GM21717 (cell line): ENCODE measurements around the gene CHN2.

ENCODE experiments used
- ATAC-seq: cut with Tn5 transposase; IDR thresholded peaks from one replicate; pipeline ENCODE4 v1.9.1; 2021; ENCODE audit warnings: mild to moderate bottlenecking, moderate library complexity; ENCODE audit not compliant: unreplicated experiment

Gene CHN2

DNA sequence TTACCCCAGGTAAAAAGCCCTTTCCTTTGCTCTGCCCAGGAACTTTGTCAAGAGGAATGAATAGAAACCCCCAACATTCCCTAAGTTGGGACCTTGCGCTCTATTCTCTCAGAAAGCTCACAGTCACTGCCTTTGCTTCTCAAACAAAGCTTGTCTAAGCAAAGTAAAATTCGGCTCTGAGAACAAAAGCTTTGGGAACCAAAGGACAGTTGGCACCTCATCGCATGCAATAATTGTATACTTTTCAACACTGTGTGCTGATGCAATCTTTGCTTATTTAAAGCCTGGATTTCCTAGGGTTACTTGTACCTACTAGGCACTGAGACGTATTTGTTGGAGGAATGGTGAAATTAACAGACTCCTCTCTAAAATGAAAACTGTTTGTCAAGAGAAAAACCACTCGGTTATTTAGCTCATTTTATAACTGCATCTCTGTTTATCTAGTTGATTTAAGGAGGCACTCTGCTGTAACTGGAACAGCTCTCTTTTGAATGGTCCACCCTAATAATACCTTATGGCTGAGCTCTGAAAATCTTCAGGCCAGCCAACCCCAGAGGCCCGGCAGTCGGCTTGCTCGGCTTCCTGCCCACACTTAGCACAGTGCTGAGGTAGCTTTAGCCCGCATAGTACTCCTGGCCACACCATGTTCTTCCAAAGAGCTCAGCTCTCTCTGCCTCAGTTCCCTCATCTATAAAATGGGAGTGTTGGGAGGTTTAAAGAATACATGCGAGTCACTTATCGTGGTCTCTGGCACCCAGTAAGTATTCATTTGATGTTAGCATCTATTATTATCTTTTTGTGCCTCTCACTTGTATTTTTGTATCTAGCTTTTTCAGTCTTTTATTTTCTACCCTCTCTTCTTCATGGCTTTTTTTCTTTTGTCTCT is 288.9 kb downstream of the CHN2 start:
- ATAC-seq = no peak

DNA sequence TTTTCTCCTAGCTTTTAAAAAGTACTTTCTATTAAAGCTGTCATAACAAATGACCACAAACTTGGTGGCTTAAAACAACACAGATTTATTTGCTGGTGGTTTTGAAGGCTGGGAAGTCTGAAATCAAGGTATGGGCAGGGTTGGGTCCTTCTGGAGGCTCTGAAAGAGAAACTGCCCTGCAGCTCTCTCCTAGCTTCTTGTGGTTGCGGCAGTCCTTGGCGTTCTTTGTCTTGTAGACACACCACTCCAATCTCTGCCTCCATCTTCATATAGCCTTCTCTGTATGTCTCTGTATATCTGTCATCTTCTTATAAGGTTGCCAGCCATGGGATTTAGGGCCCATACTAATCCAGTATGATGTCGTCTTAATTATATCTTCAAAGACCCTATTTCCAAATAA is 289.7 kb downstream of the CHN2 start:
- no peak for ATAC-seq

DNA sequence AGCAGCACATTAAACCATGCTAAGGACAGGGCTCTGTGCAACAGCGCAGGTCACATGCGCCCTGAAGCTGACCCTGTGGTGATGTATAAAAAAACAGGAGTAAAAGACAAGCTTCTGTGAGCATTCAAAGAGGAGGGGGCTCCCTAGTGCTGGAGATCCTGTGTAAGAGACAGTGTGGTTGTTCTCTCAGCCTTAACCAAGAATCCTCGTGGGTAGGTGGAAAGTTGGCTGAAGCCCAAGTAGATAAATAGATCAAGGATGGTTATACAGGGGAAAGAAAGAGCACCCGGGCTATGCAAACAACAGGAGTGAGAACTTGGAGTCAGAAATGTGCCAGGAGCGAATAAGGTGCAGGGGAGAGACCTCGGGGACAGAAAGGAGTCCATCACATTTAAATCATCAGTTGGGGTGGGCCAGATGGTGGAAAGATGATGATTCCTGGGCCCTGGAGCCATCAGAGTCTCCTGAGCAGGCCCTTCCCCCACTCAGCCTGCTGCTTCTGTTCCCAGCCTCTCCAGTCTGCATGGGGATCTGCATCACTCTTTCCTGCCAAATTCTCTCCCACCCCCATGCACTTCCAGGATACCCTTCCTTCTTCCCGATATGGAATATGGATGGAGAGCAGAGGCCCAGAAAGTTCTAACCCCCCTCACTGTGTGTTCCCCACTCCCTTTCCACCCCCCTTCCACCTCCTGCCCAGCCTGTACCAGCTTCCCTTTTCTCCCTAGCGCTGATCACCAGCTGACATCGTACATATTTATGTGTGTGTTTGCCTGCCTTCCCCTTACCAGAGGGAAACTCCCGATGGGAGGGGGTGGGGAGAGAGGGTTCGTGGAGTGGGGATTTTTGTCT is 291.0 kb downstream of the CHN2 start:
- no peak for ATAC-seq

DNA sequence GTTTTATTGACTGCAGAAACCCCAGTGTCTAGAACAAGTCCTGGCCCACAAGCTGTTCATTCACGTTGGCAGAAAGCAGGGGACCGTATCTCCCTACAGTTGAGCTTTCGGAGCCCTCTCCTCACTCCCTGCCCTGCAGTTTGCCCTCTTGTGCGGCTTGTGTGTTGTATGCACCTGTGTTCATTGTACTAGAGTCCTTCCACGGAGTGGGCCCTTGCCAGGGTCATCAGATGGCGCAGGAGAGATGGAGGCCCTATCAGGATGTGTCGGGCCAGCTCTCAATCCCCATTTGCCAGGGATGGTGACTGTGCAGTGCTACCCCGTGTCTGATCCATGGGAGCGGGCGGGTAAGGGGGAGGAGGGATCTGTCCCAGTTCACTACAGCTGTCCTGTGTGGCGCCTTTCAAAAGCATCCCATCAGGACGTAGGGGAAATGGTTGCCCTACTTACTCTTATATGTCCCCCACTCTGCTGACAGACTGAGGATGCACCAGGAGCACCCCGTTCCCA is 291.7 kb downstream of the CHN2 start:
- ATAC-seq = no peak

DNA sequence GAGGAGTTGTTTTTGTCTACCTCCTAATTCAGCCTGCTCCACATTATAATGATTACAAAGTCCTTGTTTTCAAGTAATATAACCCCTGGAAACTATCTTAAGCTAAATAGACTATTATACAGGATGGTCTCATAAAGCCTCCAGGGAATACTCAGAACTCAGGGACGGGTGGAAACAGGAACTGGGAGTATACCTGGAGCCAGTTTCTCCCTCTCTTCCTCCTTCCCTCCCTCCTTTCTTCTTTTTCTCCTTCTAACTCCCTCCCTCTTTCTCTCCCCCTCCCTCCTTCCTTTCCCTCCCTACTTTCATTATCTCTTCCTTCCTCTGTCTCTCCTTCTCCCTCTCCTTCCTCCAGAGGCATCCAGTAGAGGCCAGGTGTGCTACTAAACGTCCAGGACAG is 292.8 kb downstream of the CHN2 start:
- ATAC-seq = no peak

DNA sequence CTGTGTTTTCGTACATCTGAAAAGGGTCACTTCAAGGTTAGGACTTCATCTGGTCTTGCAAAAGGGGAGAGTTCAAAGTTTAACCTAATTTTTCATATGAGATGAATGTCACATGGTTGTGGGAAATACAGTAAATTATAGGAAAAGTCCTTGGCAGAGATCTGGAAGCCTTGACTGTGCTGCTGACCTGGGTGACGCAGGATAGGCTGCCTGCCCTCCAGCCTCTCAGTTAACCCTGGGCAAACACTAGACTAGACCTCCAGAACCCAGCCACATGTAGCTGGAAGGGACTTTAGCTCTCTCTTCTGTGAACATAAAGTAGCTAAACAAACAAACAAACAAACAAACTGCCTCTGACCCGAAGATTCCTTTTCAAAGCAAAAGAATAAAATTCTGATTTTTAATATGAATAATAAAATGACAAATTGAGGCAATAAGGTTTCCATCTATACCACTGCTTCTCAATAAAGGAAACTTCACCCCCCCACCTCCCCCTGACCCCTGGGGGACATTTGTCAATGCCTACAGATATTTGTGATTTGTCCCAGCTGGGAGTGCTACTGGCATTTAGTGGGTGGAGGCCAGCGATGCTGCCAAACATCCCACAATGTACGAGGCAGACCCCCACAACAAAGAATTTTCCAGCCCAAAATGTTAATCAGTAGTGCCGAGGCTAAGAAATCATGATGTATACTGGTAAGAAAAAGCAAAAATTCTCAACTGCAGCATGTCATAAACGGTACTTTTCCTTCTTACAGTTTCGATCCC is 293.8 kb downstream of the CHN2 start:
- ATAC-seq = no peak

DNA sequence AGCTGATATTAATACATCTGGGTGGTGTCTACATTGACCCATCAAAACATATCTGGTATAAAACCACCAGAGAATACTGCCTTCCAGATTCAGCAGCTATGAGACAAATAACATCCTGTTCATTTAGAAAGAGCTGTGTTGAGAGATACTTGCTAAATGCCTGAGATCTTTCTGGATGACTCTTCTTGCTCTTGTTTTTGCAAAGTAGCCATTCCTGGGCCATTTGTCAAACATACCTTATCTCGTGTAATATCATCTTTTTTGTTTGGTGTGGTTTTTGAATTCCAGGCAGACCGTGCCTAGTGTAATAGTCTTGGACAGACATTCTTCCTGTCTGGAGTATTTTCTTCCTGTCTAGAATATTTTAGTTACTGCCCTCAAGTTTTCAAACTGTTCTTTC is 294.4 kb downstream of the CHN2 start:
- no peak for ATAC-seq

DNA sequence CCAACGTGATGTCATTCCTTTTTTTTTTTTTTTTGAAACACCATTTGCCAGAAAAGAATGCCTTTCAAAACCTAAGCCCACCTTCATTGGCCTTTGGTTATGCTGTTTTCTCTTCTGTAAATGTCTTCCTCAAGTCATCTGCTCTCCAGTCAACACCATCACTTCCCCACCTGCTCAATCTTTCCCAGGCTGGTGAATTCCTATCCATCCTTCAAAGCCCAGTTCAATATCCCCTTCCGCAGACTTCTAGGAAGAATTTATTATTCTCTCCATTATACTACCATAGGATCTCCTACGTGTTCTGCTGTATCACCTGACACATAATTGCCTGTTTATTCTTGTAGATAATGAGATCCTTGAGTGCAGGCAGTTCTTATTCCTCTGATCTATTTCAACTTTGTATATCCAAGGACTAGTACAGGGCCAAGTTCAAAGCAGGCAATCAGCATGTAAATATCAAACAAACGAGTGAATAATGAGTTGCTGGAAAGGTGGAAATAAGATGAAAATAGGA is 295.6 kb downstream of the CHN2 start:
- no peak for ATAC-seq

DNA sequence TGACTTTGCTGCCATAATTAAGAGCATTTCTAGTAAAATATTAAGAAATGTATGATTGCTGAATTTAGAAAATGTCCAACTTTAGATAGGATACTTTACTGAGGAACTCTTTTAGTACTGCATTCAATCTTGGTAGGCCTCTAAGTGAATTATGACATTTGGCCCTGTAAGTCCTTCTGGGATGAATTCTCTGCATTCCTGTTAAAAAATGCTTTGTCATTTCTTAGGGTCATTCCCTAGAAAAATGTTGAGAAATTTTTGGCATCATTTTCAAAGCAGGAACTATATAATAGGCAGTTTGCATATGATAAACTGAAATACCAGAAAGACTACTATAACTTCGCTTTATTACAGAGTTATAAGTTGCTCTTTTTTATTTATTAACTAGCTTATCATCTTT is 299.8 kb downstream of the CHN2 start:
- no peak for ATAC-seq

DNA sequence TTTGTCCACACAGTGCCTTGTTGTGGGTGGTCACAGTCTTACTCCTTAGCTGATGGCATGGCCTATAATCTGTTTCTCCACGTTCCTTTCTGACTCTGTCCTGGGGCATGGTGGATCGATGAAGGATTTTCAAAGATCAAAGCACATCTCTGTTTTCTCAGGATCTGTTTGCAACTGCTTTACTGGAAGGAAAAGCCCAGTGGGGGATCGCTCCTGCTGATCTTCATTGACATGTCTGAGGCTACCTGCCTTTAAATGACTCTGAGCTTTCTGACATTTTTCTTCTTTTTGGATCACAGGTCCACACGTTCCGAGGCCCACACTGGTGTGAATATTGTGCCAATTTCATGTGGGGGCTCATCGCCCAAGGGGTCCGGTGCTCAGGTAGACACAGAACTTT is 301.1 kb downstream of the CHN2 start:
- no peak for ATAC-seq

DNA sequence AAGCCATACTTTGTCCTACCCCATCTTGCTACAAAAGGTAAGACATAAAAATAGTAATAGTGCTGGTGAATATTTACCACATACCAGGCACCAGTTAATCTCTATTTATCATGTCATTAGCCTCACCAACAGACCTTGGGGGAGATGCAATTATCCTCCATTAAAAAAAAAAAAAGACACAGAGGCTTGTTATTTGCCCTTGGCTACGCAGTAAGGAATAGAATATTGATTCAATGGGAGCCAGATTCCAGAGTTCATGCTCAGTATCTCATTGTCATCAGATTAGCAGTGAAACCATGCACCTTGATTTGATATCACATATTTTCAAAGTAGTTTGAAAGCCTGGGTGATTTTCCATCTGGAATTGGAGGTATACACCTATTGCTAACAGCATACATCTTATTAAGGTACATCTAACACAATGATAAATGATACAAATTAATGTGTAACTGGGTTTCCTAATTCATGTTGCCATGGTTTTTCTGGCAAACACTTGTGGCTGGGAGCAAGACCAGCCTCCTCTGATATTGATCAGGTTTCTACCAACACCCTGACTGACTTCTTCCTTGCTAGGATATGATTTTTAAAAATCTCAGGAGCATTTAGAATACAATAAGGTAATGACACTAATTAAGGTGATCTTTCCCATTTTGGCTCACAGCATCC is 301.9 kb downstream of the CHN2 start:
- ATAC-seq = no peak

DNA sequence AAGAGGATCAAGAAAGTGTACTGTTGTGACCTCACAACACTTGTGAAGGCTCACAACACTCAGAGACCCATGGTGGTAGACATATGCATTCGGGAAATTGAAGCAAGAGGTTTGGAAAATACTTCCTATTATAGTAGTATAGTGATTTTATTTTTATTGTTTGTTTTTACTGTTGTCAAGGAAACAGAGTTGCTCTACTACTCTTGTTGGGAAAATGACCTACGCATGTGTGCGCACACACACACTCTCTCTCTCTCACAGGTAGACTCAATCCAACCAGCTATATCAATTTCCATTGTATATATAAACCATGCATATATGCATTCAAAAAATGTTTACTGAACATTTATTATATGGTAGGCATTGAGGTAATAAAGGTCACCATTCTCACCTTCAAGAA is 305.4 kb downstream of the CHN2 start:
- ATAC-seq = no peak

DNA sequence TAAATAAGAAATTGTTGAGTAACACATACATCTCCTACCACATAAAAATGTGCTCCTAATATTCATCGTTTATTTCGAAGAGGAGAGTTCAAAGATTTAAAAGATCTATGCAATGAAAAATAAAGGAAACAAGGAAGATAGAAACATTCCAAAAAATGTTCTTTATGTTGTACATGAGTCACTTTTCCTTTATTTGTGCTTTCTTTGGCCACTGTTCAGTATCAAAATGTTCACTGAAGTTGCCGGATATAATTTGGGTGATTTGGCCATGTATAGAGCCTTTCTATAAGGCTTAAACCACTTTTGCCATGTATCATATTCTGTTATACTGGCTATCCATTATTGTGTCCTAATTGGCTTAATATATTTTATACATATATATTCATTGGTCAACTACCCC is 306.1 kb downstream of the CHN2 start:
- no peak for ATAC-seq

DNA sequence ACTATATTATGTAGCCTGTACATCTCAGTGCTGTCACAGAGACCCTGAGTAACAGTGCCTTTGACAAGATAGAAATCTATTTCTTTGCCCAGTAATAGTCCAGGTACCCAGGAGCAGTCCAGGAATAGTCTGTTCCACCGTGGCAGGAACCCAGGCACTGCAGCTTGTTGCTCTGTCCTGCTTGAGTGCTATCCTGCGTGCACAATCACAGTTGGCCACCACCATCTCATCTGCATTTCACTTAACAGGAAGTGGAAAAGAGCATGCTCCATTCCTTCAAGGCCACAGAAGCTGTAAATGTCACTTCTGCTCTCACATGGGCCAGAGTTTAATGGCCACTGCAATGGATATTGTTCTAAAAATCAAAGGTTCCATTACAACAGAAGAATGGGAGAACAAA is 307.6 kb downstream of the CHN2 start:
- ATAC-seq = no peak

DNA sequence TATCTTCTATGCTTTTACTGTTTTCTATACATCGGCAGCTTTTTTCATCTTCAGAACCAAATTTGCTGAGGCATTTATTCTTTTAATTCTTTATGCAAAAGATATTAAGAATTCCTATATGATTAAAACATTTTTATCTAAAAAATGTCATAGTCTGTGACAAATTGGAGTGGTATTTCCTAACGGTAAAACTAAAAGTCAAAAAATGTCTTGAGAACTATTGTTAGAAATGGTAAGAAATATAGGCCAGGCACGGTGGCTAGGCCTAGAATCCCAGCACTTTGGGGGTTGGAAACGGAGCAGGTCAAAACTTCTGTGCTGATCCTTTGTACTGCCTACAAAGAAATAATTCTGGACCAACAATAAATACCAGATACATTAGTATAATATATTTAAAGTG is 311.4 kb downstream of the CHN2 start:
- ATAC-seq = no peak

DNA sequence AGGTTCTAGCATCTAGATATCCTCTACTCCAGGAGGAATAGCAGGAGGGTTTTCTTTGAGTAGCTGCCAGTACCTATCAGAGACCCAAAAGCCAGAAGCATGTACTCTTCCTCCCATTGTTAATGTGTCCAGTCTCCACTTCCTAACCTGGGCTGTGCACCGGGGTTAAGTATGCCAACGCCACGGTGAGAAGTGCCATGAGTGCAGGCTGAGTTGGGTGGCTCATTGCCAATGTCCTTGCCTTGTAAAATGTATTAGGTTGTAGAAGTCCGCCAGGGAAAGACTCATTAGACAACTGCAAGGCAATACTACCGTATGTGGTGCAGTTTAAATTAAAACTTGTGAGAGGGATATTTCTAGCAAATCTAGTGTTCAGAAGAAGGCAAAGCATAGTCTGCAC is 314.0 kb downstream of the CHN2 start:
- ATAC-seq = no peak

DNA sequence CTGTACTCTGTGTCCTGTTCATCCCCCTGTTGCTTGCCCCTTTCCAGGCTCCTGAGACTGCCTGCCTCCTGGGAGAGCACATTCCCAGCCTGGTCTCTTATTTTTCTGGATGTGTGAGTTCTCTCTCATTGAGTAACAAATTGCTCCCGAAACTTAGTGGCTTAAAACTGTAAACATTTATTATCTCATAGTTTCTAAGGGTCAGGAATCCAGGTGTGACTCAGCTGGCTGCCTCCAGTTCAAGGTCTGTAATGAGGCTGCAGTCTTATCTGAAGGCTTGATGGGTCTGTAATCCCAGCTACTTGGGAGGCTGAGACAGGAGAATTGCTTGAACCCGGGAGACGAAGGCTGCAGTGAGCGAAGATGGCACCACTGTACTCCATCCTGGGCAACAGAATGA is 315.5 kb downstream of the CHN2 start:
- ATAC-seq = no peak

DNA sequence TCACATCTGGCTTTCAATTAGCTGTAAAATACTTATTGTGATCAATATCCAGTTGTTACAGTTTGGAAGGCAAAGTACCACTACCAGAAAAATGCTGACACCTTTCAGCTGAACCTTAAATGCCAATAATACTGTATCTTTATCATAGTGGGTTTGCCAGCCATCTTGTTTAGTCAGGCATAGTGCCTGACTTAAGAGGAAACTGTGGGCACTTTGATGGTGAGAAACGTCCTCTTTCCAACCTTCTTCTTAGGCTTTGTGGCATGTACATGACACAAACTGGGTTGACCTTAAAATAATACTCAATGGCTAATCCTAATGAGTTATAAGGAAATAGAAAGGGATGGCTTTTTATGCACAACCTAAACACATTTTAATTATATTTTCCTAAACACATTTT is 316.8 kb downstream of the CHN2 start:
- ATAC-seq = no peak

DNA sequence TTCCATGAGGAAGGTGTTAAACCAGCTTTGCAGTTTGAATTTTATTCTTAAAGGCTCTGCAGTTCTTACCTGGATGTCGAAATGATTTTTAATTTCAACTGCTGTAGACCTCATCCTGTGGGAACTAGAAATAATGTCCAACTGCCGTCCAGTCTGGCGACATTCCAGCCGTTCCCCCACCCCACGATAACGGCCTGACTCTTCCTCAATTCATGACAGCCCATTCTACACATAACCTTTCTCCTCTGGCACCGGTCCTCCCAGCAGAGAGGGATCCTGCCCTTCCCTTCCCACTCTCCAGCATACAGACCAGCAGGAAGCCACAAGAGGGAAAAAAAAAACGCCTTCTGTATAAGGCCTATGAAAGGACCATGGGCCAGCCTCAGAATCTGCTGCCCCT is 317.3 kb downstream of the CHN2 start:
- ATAC-seq = no peak

DNA sequence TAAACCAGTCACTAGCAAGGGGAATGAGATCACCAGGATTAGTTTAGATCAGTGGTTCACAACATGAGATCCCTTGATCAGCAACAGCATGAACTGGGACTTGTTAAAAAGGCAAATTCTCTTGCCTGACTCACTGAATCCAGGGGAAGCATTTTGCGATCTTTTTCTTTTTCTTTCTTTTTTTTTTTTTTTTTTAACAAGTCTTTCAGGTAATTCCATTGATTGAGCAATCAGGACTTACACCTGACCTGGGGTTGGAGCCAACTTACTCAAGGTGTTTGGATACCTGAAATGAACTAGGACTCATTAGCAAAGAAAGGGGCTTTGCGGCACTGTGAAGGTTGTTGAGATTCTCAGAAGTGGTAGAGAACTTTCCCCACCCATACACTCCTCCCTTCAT is 321.9 kb downstream of the CHN2 start:
- ATAC-seq = no peak
